Erythroblast (primary cell): Measurements from ENCODE around the gene LRFN2.

ENCODE experiments used
- GATA1 ChIP-seq: IDR thresholded peaks from 2 replicates; pipeline ENCODE4 v1.6.1; 2011; ENCODE audit warnings: low read depth, mild to moderate bottlenecking, control low read depth, low read length, moderate library complexity
- POLR2A ChIP-seq: IDR thresholded peaks from 2 replicates; pipeline ENCODE4 v1.6.1; 2011; ENCODE audit warnings: mild to moderate bottlenecking, low read length

- TF ChIP-seq POLR2A (no peak), GATA1 (no peak)
These were observed 148.8 kb downstream of the LRFN2 start for GRCh38 chr6:40438246-40438887.
